HG03103 (cell line): ENCODE results near the gene FCHSD1.
A peak's percentile ranks its signal among the peaks of the same experiment; 100 is the strongest.

Source experiments
- ATAC-seq: cut with Tn5 transposase; IDR thresholded peaks from one replicate; pipeline ENCODE4 v1.9.1; 2021; ENCODE audit warnings: low read depth; ENCODE audit not compliant: unreplicated experiment

FCHSD1 gene

DNA sequence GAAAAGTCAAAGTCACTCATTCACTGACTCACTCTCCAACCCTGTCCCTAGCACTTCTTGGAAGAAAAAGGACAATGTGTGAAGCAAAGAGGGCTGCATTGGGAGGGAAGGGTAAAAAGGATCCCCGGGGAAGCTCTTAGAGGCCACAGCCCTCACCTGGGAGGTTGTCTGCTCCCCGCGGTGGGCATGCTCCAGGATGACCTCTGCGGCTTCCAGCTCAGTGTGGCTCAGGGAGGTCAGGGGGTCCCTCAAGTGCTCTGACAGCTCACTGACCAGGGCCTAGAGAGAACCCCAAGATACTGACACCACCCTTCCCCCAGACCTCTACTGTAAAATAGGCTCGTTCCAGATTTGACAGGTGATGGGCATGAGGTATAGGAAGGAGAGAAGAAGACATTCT is 4.0 kb downstream of the FCHSD1 start:
- ATAC-seq, result no peak

DNA sequence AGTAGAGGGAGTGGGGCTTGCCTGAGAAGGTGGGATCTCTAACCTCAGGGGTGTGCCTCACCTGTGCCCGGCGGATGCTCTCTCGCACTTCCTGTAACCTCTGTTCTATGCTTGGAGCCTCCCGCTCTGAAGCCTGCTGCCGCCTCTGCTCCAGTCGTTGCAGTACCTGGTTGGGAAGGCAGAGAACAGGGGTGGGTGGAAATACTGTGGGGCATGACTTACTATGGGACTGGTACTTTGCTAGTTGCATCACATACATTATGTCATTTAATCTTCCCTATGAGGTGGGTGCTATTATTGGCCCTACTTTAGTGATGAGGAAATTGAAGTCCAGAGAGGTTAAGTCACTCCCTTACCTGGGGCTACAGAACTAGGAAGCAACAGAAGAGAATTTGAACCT is 5.2 kb downstream of the FCHSD1 start:
- no peak for ATAC-seq

DNA sequence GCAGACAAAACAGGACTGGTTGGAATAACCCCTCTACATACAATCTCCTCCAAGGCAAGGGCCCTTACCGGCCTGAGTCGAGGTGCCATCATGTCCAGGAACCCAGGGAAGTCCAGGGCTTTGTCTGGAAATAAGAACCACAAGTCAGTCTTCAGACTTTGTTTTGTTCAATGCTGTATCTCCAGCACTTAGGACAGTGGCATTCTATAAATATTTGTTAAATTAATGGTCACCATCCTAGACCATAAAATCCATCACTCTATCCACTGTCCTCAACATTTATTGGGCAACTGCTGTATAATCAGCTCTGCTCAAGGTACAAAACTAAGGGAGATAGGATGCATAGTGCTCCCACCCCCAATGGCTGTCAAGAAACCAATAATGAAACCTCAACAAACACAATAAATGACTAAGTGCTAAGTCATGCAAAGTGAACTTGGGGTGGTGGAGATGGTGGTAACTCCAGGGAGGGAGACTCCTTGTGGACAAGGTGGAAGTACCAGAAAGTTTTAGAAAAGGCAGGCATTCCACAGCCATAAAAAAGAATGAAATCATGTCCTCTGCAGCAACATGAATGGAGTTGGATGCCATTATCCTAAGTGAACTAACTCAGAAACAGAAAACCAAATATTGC is 9.5 kb downstream of the FCHSD1 start:
- no peak for ATAC-seq

DNA sequence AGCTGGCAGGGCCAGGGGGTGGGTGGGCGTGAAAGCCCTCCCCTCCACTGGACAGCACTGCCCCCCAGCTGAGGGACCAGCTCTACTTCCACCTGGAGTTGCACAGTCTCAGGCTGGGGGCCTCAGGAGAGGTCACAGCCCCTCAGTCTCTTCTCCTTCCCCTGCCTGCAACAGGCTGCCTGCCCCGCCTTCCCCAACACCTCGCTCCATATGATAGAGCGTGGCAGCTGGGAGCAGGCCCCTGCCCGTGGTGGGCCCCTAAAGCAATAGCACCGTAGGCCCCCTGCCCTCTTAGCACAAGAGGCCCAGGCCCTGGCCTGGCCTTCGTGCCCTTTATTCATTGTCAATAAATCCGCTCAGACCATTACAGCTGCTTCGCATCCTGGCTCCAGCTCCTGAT is 10.5 kb downstream of the FCHSD1 start:
- ATAC-seq, result no peak

DNA sequence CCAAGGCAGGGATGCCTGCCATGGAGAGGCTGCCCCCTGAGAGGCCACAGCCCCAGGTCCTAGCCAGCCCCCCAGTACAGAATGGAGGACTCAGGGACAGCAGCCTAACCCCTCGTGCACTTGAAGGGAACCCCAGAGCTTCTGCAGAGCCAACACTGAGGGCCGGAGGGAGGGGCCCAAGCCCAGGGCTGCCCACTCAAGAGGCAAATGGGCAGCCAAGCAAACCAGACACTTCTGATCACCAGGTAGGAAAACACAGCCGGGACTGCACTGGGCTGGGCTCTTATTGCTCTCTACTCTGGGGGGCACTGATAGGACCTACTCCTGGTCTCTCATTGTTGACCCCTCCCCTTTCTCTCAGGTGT is 11.2 kb downstream of the FCHSD1 start:
- no peak for ATAC-seq

DNA sequence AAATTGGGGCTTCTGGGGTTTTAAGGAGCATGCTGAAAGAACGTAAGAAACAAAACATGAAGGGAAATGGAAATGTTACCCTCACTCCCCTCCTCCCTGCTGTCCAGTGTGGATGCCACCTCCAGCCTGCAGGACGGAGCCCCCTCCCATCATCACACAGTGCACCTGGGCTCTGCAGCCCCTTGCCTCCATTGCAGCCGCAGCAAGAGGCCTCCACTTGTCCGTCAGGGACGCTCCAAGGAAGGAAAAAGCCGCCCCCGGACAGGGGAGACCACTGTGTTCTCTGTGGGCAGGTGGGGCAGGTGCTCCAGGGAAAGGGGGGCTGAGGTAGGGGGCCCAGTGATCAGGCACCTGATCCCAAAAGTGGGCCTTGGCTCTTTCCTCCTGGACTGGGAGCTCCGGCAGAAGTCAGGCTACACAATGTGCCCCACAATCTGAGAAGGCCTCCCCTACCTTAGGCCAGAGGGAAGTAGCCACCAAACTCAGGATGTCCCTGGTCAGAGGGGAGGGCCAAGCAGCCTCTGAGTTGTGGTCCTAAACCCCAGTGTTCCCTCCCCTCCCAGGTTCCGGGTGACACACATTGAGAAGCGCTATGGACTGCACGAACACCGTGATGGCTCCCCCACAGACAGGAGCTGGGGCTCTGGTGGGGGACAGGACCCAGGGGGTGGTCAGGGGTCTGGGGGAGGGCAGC is 11.7 kb downstream of the FCHSD1 start:
- no peak for ATAC-seq

DNA sequence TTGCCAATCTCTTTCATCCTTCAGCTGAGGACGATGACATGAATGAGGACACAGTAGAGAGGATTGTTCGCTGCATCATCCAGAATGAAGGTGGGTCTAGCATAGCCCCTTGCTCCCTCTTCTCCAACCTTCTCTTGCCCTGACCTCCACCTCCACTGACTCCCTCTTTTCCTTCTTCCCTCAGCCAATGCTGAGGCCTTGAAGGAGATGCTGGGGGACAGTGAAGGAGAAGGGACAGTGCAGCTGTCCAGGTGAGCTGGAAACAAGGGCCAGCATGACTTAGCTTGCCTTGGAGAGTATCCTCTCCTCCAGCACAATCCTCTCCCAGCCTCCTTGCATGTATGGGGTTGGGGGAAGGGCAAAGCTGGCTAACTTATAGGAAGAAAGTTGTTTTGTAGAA is 12.4 kb downstream of the FCHSD1 start:
- ATAC-seq, result no peak

DNA sequence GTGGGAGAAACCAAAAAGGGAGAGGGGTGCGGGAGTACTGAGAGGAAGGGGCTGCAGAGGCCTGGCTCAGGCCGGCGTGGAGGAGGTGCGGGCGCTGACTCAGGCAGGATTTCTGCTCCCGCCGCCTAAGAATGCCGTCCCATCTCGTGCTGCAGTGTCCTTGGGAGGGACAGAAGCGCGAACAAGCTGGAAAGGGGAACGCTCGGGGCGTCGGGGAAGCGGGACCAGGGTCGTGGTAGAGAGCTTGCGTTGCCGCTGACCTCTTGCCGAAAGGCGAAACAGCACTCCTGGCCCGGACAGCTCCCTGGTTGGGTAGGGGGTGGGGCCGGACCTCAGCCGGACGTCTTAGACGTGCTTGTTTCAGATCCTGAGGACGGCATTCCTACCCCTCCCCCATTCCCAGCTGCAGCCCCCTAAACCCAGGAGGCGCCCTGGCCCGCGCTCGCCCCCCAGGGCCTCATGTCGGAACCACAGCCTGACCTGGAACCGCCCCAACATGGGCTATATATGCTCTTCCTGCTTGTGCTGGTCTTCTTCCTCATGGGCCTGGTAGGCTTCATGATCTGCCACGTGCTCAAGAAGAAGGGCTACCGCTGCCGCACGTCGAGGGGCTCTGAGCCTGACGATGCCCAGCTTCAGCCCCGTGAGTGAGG is 13.3 kb downstream of the FCHSD1 start:
- ATAC-seq, result peak; percentile 35

DNA sequence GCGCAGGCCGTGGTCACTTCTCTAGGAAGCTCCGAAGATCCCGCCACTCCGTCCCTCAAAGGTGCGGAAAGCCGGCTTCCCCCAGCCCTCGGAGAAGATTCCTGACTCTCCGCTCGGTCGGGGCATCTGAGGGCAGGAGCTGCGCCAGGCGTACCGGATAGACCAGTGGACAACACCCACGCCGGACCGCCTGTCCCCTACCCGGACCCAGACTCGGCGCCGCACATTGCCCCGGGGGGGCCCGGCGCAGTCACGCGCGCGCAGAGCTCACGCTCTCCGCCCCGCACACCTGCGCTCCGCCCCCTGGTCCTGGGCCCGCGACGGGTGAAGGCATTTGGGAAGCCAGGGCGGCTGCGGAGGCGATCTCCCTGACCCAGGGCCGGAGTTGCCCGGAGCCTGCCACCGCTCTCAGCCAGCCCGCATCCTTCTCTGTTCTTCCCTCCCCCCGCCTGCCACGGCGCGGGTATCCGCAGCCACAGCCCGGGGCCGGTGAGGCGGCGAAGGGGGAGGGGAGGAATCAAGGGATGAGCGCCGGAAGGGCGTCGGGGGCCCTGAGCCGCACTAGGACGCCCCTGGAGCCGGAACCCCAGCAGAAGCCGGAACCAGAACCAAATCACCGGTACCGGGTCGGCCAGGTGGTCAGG is 14.0 kb downstream of the FCHSD1 start:
- no peak for ATAC-seq

DNA sequence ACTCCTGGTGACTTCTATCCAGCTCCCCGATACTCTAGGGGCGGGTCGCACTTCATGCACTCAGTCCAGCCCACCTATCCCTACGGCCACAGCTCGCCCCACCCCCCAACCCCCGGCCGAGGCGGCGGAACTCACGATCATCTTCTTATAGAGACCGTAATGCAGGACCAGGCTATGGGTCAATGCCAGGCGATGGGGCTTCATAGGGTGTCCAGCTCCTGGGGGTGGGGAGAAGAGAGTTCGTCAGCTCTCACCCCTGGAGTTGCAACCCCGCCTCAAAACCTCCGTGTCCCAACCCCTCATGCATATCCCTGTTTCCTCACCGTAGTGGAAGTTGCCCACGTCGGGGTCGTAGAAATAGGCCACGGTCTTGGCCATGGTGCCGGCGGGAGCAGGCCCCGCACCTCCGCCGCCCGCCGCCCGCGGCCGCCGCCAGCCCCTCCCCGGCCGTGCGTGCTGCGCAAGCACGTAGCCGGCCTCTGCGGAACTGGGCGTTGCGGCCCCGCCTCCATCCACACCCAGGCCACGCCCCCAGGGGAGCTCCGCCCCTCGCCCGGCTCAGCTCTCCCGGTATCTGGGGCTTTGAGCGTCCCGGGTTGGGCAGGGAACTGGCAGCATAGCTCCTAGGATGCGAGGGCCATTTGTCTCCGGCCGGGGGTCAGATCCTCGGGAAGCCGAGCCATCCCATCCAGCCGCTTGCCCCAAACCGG is 14.7 kb downstream of the FCHSD1 start, which contains the start of the genes HDAC3 and RELL2:
Gene HDAC3 (minus strand): TSS at position 437 of the 710 bp plus-strand sequence. CDS start 59 bp downstream, at position 378.
Gene RELL2 (plus strand): TSS at position 585 of the 710 bp plus-strand sequence. CDS start 1,229 bp downstream, outside the sequence.
- ATAC-seq, result peak; percentile 55

DNA sequence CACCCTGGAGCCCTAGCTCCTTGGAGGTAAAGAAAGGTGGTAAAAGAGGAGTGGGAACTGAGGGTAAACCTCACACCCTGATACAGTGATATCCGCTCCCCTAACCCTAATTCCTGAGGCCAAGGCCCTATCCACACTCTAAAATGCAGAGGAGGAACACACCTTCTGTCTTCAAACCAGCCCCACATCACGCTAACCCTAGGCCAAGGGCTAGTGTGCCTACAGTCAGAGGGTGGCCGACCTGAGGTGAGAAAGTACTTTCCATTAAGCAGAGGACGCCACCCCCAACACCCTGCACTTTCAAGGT is 15.2 kb downstream of the FCHSD1 start:
- ATAC-seq, result no peak

DNA sequence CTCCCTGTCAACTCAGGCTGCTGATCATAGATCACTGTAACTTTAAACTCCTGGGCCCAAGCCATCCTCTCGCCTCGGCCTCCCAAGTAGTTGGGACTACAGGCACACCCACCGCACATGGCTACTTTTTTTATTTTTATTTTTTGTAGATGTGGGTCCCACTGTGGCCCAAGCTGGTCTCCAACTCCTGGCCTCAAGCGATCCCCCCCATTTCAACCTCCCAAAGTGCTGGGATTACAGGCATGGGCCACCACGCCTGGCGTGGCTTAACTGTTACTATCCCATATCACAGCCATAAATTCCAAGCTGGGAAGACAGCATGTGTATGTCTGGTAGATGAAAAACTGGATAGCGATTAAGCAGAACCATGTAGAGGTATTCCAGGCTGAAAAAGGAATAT is 15.6 kb downstream of the FCHSD1 start:
- no peak for ATAC-seq

DNA sequence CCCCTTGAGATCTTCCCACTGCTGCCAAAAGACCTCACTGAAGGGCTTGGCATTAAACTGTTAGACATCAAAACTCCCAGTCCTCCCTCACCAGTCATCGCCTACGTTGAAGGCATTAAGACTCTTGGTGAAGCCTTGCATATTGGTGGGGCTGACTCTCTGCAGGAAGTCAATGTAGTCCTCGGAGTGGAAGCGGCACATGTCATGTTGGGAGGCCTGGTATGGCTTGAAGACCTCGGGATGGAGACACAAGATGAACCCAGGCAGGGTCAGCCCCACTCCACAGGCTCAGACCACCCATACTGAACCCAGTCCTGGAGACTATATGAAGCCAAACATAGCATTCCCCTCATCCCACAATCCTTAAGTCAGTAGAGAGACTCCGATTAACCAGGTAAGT is 16.5 kb downstream of the FCHSD1 start:
- no peak for ATAC-seq

DNA sequence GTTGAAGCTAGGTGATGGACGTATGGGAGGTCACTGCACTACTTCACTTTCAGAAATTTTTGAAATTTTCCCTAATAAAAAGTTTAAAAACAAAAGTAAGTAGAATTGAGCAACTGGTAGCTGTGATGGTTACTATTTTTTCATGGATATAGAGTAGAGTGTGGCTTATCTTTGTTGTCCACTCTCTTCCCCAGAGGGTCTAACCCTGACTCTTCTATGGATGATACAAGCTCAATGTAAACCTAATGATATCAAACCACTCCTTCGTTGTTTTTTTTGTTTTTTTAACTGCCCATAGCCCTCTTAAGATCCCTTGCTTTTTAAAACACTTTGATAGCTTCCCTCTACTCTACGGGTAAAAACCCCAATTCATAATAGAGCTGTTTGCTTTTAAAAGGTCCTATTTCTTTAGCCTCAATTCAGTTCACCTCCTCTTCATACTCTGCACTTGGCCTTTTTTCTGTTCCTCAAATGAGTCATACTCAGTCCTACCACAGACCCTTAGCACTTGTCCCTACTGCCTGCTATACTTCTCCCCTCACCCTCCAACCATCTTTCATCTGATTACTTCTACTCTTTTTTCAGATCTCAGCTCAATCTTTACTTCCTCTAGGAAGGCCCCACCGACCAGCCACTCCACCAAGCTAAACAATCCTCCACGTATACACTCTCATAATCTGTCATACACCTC is 17.2 kb downstream of the FCHSD1 start:
- peak; percentile 65 for ATAC-seq

DNA sequence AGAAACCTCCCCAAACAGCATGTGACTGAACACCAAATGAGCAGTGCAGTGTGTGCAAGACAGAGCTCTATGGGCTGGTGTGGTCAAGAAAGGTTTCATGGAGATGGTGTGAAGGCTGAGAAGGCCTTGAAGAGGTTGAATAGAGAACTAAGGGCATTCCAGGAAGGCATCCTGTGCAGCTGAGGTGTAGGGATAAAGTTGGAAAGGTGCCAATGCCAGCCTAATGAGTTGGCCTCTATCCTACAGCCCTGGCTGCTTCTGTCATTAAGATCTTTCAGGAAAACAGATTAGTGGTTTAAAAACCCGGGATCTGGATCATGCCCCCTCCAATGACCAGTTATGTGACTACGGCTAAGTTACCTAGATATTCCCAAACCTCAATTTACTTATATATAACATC is 18.6 kb downstream of the FCHSD1 start:
- no peak for ATAC-seq

DNA sequence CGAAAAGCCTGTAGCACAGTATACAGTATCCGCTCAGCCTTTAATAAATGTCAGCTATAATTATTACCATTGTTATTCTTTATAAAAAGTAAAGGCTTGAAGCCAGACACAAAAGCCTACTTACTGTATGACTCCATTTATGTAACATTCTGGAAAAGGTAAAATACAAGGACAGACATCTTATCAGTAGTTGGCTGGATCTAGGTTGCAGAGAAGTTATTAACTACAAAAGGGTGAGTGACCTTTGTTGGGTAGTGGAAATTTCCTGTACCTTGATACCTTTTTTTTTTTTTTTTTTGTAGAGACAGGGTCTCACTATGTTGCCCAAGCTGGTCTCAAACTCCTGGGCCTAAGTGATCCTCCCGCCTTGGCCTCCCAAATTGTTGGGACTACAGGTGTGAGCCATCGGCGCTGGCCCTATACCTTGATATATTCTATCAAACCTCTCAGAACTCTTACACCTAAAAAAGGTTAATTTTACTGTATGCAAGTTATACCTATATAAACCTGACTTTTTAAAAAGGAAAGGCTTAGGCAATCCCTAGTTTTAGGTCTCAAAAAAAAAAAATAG is 20.6 kb downstream of the FCHSD1 start:
- ATAC-seq, result no peak

DNA sequence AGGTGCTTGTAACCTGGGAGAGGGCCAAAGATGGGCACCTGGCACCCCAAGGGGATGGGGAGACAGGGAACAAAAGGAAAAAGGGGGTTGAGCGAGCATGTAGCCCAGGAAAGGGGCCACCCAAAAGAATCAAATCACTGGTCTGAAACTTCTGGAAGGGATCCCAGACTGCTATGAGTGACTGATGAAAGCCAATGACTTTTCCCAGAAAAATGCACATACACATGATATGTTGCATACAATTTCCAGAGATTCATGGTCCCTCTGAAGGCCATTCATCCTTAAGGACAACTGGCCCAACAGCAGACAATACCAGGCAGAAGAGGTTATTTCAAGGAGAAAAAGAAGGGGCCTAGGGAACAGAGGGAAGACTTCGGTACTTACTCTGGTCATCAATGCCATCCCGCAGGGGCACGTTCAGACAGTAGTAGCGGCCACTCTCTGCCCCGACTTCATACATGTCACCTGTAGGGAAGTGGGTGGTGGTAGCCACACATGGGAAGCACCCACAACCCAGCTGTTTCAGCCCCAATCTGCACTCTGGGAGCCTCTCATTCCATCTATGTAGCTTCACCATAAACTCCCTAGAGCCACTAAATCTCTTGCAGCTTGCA is 22.9 kb downstream of the FCHSD1 start:
- no peak for ATAC-seq

DNA sequence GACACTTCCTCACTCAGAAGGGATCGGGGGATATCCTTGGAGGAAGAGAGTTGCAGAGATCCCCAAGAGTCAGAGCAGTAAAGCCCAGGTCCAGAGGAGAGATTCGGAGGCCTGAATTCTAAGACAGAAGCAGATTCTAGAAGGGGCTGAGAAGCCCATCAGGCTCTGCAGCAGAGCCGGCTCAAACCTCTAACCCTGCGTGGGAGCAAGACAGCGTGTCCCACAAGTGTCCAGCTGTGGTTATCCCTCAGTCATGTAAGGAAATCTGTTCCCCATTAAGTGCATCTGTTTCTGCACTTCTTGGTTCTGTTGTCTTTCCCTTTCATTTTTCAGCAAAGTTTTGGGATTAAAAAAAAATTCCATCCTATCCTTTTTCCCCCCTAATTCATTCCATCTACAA is 27.6 kb downstream of the FCHSD1 start:
- no peak for ATAC-seq

DNA sequence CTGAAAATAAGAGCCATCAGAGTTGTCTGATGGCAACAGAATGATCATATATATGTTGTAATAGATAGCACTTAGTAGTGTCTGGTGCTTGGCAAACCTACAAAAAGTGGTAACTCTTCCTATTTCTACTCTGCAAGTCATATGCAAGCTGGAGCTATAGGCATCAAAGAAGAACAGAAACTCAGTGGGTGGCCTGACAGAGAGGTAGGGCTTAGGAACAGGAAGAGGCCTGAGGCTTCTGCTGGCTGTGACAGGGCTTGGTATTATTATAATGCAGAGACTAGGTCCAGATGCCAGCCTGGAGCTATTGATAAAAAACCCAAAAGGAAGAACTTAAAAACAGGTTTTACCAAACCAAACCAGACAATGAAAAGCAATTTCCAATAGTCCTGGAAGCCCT is 28.0 kb downstream of the FCHSD1 start:
- ATAC-seq, result peak; percentile 50
